Measurements from ENCODE around the gene MORN1. TPM values are rescaled to one million over a fixed set of nuclear protein-coding genes. Genes with fewer than 3 reads are reported as not detected.

Gene MORN1
- total and polyA plus RNA-seq, 2 of the 4 experiments (the other 2 are of a cell fraction), result 3.0 to 4.2 TPM

DNA sequence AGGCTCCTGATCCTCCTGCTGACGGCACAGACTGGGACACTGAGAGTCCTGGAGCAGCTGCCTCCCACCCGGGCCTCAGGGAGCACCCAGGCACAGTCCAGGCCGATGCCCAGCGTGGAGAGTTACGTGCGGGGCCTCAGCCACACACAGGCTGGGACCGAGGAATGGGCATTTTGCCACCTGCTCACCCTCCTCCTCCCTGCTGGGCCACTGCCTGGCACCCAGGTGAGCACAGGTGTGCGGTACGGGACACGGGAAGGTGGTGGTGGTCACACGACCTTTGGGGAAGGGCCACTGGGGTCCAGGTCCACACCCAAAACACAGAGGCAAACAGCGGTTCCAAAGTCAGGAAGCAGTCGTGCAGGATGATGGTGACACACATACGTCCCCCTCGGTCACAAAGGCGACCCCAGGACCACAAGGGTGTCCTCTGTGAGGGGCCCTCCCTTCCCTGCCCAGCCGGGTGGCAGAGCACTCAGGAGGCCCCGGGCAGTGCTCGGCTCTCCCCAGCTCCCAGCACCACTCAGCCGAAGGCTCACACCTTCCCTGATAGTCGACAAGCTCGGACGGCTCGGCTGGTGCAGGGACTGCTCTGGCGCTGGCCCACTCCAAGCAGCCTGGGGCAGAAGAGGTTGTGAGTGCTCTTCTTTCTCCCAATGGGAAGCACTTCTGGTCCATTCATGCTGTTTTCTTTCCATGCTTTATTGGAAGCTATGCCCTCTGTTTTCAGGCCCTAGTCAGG, 14.3 kb downstream of the MORN1 start:
- BruUV-seq (replicated peaks), result no TSS peak
- in situ Hi-C loops (cut with MboI; ENCODE audit: low sequenced_read_pairs), result no loop called here

More for the DNA sequence above, 14.3 kb downstream of the MORN1 start:
- no peak overlapping the region for H2AK9ac ChIP-seq (replicated peaks; ENCODE audit: low read depth, low read length, poor library complexity)
- ChIA-PET POLR2A (ENCODE audit: unreplicated experiment) (no interaction called here), CTCF (no interaction called here)
- H4K8ac ChIP-seq (ENCODE audit: low read depth in 2 of 2, low read length in 2 of 2), result no peak overlapping the region
- DNase-seq (no peak), ATAC-seq (ENCODE audit: low read depth) (no peak)
- H4K20me1 ChIP-seq (ENCODE audit: insufficient read depth, low read length), result no peaks in the 10 kb centered on the region; the same call in 1 of the 2 replicates
- dilution Hi-C loops (cut with HindIII; ENCODE audit: low sequenced_read_pairs, unreplicated experiment), result no loop called here
- no peak overlapping the region for H3K18ac ChIP-seq (ENCODE audit: low read depth, low read length)
- no peak overlapping the region for H2BK20ac ChIP-seq (ENCODE audit: low read depth, low read length)
- H4K5ac ChIP-seq (ENCODE audit: low read depth, low read length), result no peak overlapping the region
- H2BK5ac ChIP-seq (ENCODE audit: low read depth, low read length, poor library complexity, severe bottlenecking), result no peak overlapping the region
- H3K4me3 ChIP-seq (ENCODE audit: insufficient read depth, low read depth, low read length), result no peak overlapping the region
- no peaks in the 10 kb centered on the region for H3K79me1 ChIP-seq (ENCODE audit: low read depth in 1 of 2, low read length in 2 of 2)
- H3K4me2 ChIP-seq (ENCODE audit: low read depth, low read length), result no peak overlapping the region
- H3K56ac ChIP-seq (ENCODE audit: extremely low read depth, insufficient read depth, low read length), result no peak overlapping the region
- no peaks in the 10 kb centered on the region for H3K9me1 ChIP-seq (ENCODE audit: insufficient read depth, low read length)
- no peak for TF ChIP-seq POLR2A (IDR thresholded peaks at IDR 0.05; ENCODE audit: low read depth, low read length)
- 77% methylated on average over 5 of the region's 25 CpGs; no CpG with 5 or more reads in 1 of the 2 experiments for WGBS, 2 experiments (ENCODE audit: extremely low coverage in 2 of 2, insufficient read length in 1 of 2)
- H3K23ac ChIP-seq (ENCODE audit: low read depth, low read length), result no peak overlapping the region
- H3K4me1 ChIP-seq (ENCODE audit: control insufficient read depth, insufficient read depth, low read length), result no peaks in the 10 kb centered on the region
- no peak overlapping the region for H2BK120ac ChIP-seq (ENCODE audit: low read depth, low read length)
- no peak overlapping the region for H3K9ac ChIP-seq (ENCODE audit: low read depth, low read length)
- H3K27ac ChIP-seq (ENCODE audit: insufficient read depth, low read length), result no peak overlapping the region
- H3K27me3 ChIP-seq (ENCODE audit: control insufficient read depth, insufficient read depth, low read length), result no peaks in the 10 kb centered on the region
- no peak overlapping the region for H2BK15ac ChIP-seq (ENCODE audit: low read depth, low read length)
- H3K9me3 ChIP-seq (ENCODE audit: control insufficient read depth, insufficient read depth, low read length), result no peaks in the 10 kb centered on the region
- H3K14ac ChIP-seq (replicated peaks; ENCODE audit: low read depth, low read length), result no peak overlapping the region
- no peak overlapping the region for H3K4ac ChIP-seq (ENCODE audit: low read depth, low read length)
- intact Hi-C loops (cut with micrococcal nuclease), result no loop called here
- no peak overlapping the region for H4K91ac ChIP-seq (ENCODE audit: insufficient read depth, low read depth, low read length)
- no peak overlapping the region for H2AK5ac ChIP-seq (ENCODE audit: low read depth, low read length)
- peak overlapping the region; percentile 21 for H2AFZ ChIP-seq (replicated peaks; ENCODE audit: low read length, poor library complexity)
- no peaks in the 10 kb centered on the region for H3K36me3 ChIP-seq (ENCODE audit: control insufficient read depth, insufficient read depth, low read length)

Measured in IMR-90 (cell line).